HFFc6 (cell line): ENCODE measurements around the gene CXCL6. TPM values are rescaled to one million over a fixed set of nuclear protein-coding genes. Genes with fewer than 3 reads are reported as not detected.

Source experiments
- DNase-seq: peaks from one replicate; pipeline ENCODE4 v3.0.0-alpha.2; 2018
- H3K27ac Mint-ChIP-seq: 2 replicates; pipeline ENCODE4 v1.8.0; 2020; ENCODE audit warnings: mild to moderate bottlenecking, mixed read lengths
- H3K27me3 Mint-ChIP-seq: 2 replicates; pipeline ENCODE4 v1.8.0; 2021; ENCODE audit warnings: mild to moderate bottlenecking, moderate library complexity, mixed read lengths; ENCODE audit not compliant: insufficient read depth
- H3K36me3 Mint-ChIP-seq: 2 replicates; pipeline ENCODE4 v1.8.0; 2021; ENCODE audit warnings: low read depth, mixed read lengths
- H3K4me1 Mint-ChIP-seq: 2 replicates; pipeline ENCODE4 v1.8.0; 2020; ENCODE audit warnings: low read depth, mixed read lengths
- H3K4me3 Mint-ChIP-seq: 2 replicates; pipeline ENCODE4 v1.8.0; 2020; ENCODE audit warnings: mild to moderate bottlenecking, moderate library complexity, mixed read lengths
- H3K9me3 Mint-ChIP-seq: 2 replicates; pipeline ENCODE4 v1.8.0; 2020; ENCODE audit warnings: mild to moderate bottlenecking, mixed read lengths
- CTCF ChIP-seq: fragments of 200-600 bp; sonication (generic); IDR thresholded peaks from 2 replicates; pipeline ENCODE4 v1.5.0; 2021; ENCODE audit warnings: antibody characterized with exemption, mild to moderate bottlenecking
- total RNA-seq, 6 experiments: library from RNA; stranded (reverse); fragmentation: NEBNext Ultra II Directional; extraction: Animal tissue kit (Norgen Biotek cat#: 25700); gene quantifications; 2 replicates in 1 of 6; 3 replicates in 5 of 6; pipeline ENCODE4 v1.2.3, GENCODE V29; 2021

The CXCL6 gene
- total RNA-seq, 6 experiments from 2014 or later: 0.12 to 0.24 TPM; not detected in 4

- TF ChIP-seq CTCF: no peak
- peaks cover 13% of the 10 kb centered on the region; the same call in 1 of the 2 replicates for H3K4me1 Mint-ChIP-seq
- no peaks in the 10 kb centered on the region; the same call in 1 of the 2 replicates for H3K27me3 Mint-ChIP-seq
- H3K9me3 Mint-ChIP-seq: no peaks in the 10 kb centered on the region
- no peak for DNase-seq
- H3K4me3 Mint-ChIP-seq: no peak overlapping the region
- H3K36me3 Mint-ChIP-seq: no peaks in the 10 kb centered on the region; the same call in 1 of the 2 replicates
- no peak overlapping the region for H3K27ac Mint-ChIP-seq
Measured at GRCh38 chr4:73875401-73875800, 38.9 kb downstream of the CXCL6 start.

- H3K4me1 Mint-ChIP-seq: peaks cover 48% of the 10 kb centered on the region
- no peak for TF ChIP-seq CTCF
- peak overlapping the region; percentile 81 for H3K27ac Mint-ChIP-seq
- no peaks in the 10 kb centered on the region for H3K36me3 Mint-ChIP-seq
- no peaks in the 10 kb centered on the region for H3K27me3 Mint-ChIP-seq
- H3K4me3 Mint-ChIP-seq: peak overlapping the region; percentile 62
- no peaks in the 10 kb centered on the region for H3K9me3 Mint-ChIP-seq
- DNase-seq: peak; percentile 23
Measured at GRCh38 chr4:73883306-73883705, 46.8 kb downstream of the CXCL6 start.

GRCh38 chr4:73885574-73886267, 49.2 kb downstream of the CXCL6 start:
- Mint-ChIP-seq H3K27ac (peak overlapping the region; percentile 48), H3K9me3 (no peaks in the 10 kb centered on the region), H3K4me3 (peak overlapping the region; percentile 35), H3K27me3 (no peaks in the 10 kb centered on the region), H3K4me1 (peaks cover 57% of the 10 kb centered on the region), H3K36me3 (no peaks in the 10 kb centered on the region)
- DNase-seq: peak; percentile 21
- TF ChIP-seq CTCF: no peak

Other genes with a start within 250 kb of the CXCL6 start
- not detected for gene RASSF6, start 216.2 kb upstream of the CXCL6 start, total RNA-seq
- gene CXCL8, start 96.1 kb upstream of the CXCL6 start, total RNA-seq: 1 to 10 TPM in 4 of 6 experiments, under 1 TPM in 2; 0.47 to 3.2 (median 2.1) TPM
- gene PF4V1, start 16.6 kb downstream of the CXCL6 start, total RNA-seq: not detected
- 1 to 10 TPM in 5 of 6 experiments, under 1 TPM in 1; 0.71 to 5.0 (median 4.3) TPM for gene CXCL1, start 32.7 kb downstream of the CXCL6 start, total RNA-seq
- gene PF4, start 145.3 kb downstream of the CXCL6 start, total RNA-seq: under 1 TPM in 1 of 6 experiments, not detected in 5; 0.33 TPM
- gene PPBP, start 151.5 kb downstream of the CXCL6 start, total RNA-seq: not detected
- gene CXCL5, start 162.0 kb downstream of the CXCL6 start, total RNA-seq: under 1 TPM in 3 of 6 experiments, not detected in 3; 0.07 to 0.17 (median 0.14) TPM
- 1 to 10 TPM in 4 of 6 experiments, under 1 TPM in 2; 0.40 to 2.3 (median 1.4) TPM for gene CXCL3, start 202.0 kb downstream of the CXCL6 start, total RNA-seq